Natural killer cell (primary cell): ENCODE results near the gene TRIP13. TPM values are rescaled to one million over a fixed set of nuclear protein-coding genes. Genes with fewer than 3 reads are reported as not detected.

Experiments used
- ATAC-seq, 3 donors: fragments of 150-1000 bp in 2 of 3; fragments of 200-7000 bp in 1 of 3; cut with Tn5 transposase; 1 replicate in 1 of 3; 2 replicates in 2 of 3; pipeline ENCODE4 v1.10.0; 2021; ENCODE audit warnings: mild to moderate bottlenecking in 2 of 3, moderate library complexity in 2 of 3
- DNase-seq, 2 donors: peaks; one replicate each; pipeline versions ENCODE4 v3.0.0 to v3.0.0-alpha.2; 2013 to 2021; ENCODE audit warnings: mixed read lengths in 1 of 2
- H3K27ac ChIP-seq: one replicate; pipeline ENCODE4 v1.5.1; 2013; ENCODE audit warnings: mild to moderate bottlenecking, low read length
- H3K27me3 ChIP-seq: one replicate; pipeline ENCODE4 v1.6.1; 2013; ENCODE audit warnings: low read length; ENCODE audit not compliant: control insufficient read depth, insufficient read depth
- H3K36me3 ChIP-seq: one replicate; pipeline ENCODE4 v1.6.1; 2013; ENCODE audit warnings: low read length; ENCODE audit not compliant: control insufficient read depth, insufficient read depth
- H3K4me1 ChIP-seq: one replicate; pipeline ENCODE4 v1.6.1; 2013; ENCODE audit warnings: low read length; ENCODE audit not compliant: control insufficient read depth, insufficient read depth
- H3K4me3 ChIP-seq: one replicate; pipeline ENCODE4 v1.5.1; 2013; ENCODE audit warnings: low read length
- H3K9me3 ChIP-seq: one replicate; pipeline ENCODE4 v1.6.1; 2013; ENCODE audit warnings: low read length; ENCODE audit not compliant: control insufficient read depth, insufficient read depth
- H3K27ac Mint-ChIP-seq, 2 donors: one replicate each; pipeline ENCODE4 v1.8.0; 2022; ENCODE audit warnings: mild to moderate bottlenecking in 2 of 2, mixed read lengths in 2 of 2, moderate library complexity in 1 of 2
- H3K27me3 Mint-ChIP-seq, 2 donors: one replicate each; pipeline ENCODE4 v1.8.0; 2022; ENCODE audit warnings: low read depth in 2 of 2, mixed read lengths in 2 of 2
- H3K36me3 Mint-ChIP-seq: one replicate; pipeline ENCODE4 v1.8.0; 2022; ENCODE audit warnings: mixed read lengths
- H3K4me1 Mint-ChIP-seq, 2 donors: one replicate each; pipeline ENCODE4 v1.8.0; 2022; ENCODE audit warnings: mixed read lengths in 2 of 2
- H3K4me3 Mint-ChIP-seq: one replicate; pipeline ENCODE4 v1.8.0; 2022; ENCODE audit warnings: mild to moderate bottlenecking, moderate library complexity, mixed read lengths
- H3K9me3 Mint-ChIP-seq, 2 donors: one replicate each; pipeline ENCODE4 v1.8.0; 2022; ENCODE audit warnings: mixed read lengths in 2 of 2
- CTCF ChIP-seq: fragments of 200-600 bp; IDR thresholded peaks from one replicate; pipeline ENCODE4 v1.8.0; 2022; ENCODE audit warnings: antibody characterized with exemption
- WGBS: methylation state at CpG from one replicate; pipeline ENCODE4 v1.1.7; 2013; ENCODE audit warnings: missing lambda C conversion rate; ENCODE audit not compliant: insufficient coverage; 5-methylcytosine and 5-hydroxymethylcytosine counted together
- intact Hi-C: fragments of 100-400 bp; cut with micrococcal nuclease; formaldehyde crosslinking; loops from one replicate; pipeline ENCODE4 v1.14.2; 2022
- total RNA-seq, 4 donors: library from RNA; stranded (reverse); fragments of 120-200 nt in 1 of 4; gene quantifications; one replicate each; pipeline versions ENCODE4 v1.2.3 to v1.2.4, GENCODE V29; 2013 to 2022

Gene TRIP13
- total RNA-seq, 3 donors from 2014 or later (not counting 1 experiment from before 2014, with no cell fraction given) = 0.45 to 0.57 (median 0.56) TPM

- ATAC-seq (no peak), DNase-seq (no peak)
- H3K4me3 ChIP-seq = no peak overlapping the region
- Mint-ChIP-seq H3K36me3 (peaks cover 27% of the 10 kb centered on the region), H3K9me3 (peaks cover 8 to 10% of the 10 kb centered on the region in 2 donors), H3K4me1 (peaks cover 20 to 41% of the 10 kb centered on the region in 2 donors), H3K27me3 (no peaks in the 10 kb centered on the region), H3K27ac (no peak overlapping the region), H3K4me3 (no peak overlapping the region)
- H3K27me3 ChIP-seq = no peaks in the 10 kb centered on the region
- H3K27ac ChIP-seq = no peak overlapping the region
- H3K9me3 ChIP-seq = peaks cover 11% of the 10 kb centered on the region
- intact Hi-C loops = no loop called here
- peaks cover 14% of the 10 kb centered on the region for H3K4me1 ChIP-seq
- 97% methylated on average over 26 of the region's 26 CpGs for WGBS
- no peak for TF ChIP-seq CTCF
- H3K36me3 ChIP-seq = peaks cover 68% of the 10 kb centered on the region
These were observed 5.9 kb upstream of the TRIP13 start for GRCh38 chr5:886716-887325.

DNA sequence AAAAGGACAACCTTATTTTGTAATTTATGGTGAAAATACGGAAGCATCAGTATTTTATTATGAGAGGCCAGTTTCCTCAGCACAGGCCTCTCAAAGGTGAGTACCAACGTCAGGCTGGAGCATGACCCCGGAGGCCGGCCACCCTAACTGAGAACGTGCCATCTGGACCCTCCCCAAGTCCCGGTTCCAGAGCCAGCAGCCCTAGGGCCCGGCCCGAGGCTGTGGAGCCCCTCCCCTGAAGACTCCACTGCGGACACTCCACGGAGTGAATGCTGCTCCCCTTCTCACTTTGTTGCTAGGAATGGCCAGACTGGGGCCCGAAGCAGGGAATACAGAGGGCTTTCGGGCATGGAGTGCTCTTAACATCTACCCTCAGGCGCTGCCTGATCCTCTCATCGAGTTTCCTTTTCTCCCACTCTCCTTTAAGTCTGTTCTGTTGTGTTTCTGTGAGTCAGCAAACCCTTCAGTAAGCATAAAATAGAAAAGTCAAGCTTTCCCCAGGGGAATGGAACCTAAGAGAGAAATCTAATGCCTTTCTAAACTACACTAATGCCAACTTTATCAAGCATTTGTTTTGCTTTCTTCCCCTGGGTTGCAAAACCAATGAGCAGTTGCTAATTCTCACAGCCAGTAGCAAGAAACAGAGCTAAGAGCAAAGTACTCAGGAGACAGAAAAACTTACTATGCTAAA, 4.6 kb upstream of the TRIP13 start:
- no peak for TF ChIP-seq CTCF
- peaks cover 19% of the 10 kb centered on the region for H3K4me1 ChIP-seq

GRCh38 chr5:888638-889035, 4.0 kb upstream of the TRIP13 start:
- peaks cover 23% of the 10 kb centered on the region for H3K4me1 ChIP-seq
- ATAC-seq (no peak), DNase-seq (no peak)
- peak overlapping the region; percentile 31 for H3K4me3 Mint-ChIP-seq
- H3K36me3 ChIP-seq = peaks cover 59% of the 10 kb centered on the region
- H3K36me3 Mint-ChIP-seq = peaks cover 20% of the 10 kb centered on the region
- H3K4me1 Mint-ChIP-seq = peaks cover 8 to 23% of the 10 kb centered on the region in 2 donors
- H3K9me3 ChIP-seq = no peaks in the 10 kb centered on the region
- H3K27ac Mint-ChIP-seq = no peak overlapping the region
- WGBS = 95% methylated on average over 11 of the region's 11 CpGs
- no peaks in the 10 kb centered on the region for H3K27me3 ChIP-seq
- no peak overlapping the region for H3K27ac ChIP-seq
- H3K9me3 Mint-ChIP-seq = no peaks in the 10 kb centered on the region
- H3K4me3 ChIP-seq = no peak overlapping the region
- H3K27me3 Mint-ChIP-seq = no peaks in the 10 kb centered on the region
- intact Hi-C loops = no loop called here
- no peak for TF ChIP-seq CTCF

More for the DNA sequence above, 4.6 kb upstream of the TRIP13 start:
- Mint-ChIP-seq H3K27ac (no peak overlapping the region), H3K4me1 (peaks cover 11 to 28% of the 10 kb centered on the region in 2 donors), H3K27me3 (no peaks in the 10 kb centered on the region), H3K9me3 (no peaks in the 10 kb centered on the region), H3K36me3 (peaks cover 22% of the 10 kb centered on the region), H3K4me3 (no peak overlapping the region)
- intact Hi-C loops = no loop called here
- Histone ChIP-seq H3K4me3 (no peak overlapping the region), H3K27me3 (no peaks in the 10 kb centered on the region), H3K36me3 (peaks cover 65% of the 10 kb centered on the region), H3K27ac (no peak overlapping the region), H3K9me3 (no peaks in the 10 kb centered on the region)
- DNase-seq (no peak), ATAC-seq (no peak)
- WGBS = 95% methylated on average over 14 of the region's 14 CpGs
